ENCODE results near the gene UNC13A.
"Not testable (repeated sequence)": the region's sequence is repeated elsewhere in the genome, so short reads cannot be mapped to it uniquely, and the experiment has no call there.

- not testable (repeated sequence) for TF ChIP-seq EP300, CTCF, POLR2A (IDR thresholded peaks at IDR 0.05)
Observed at GRCh38 chr19:17552735-17553134, 135.4 kb downstream of the UNC13A start.

All from stomach (tissue), 4 donors.